GM12801 (cell line): ENCODE data around the gene KCNQ1.

Experiments used
- TF ChIP-seq, protein P1 (sequence below): IDR thresholded peaks from one replicate; pipeline ENCODE4 v1.5.1; 2011; ENCODE audit warnings: control low read depth; ENCODE audit not compliant: insufficient read length; ENCODE audit errors: extremely low read depth

The KCNQ1 gene

GRCh38 chr11:2521081-2521732, 76.4 kb downstream of the KCNQ1 start:
- TF ChIP-seq, protein P1, sequence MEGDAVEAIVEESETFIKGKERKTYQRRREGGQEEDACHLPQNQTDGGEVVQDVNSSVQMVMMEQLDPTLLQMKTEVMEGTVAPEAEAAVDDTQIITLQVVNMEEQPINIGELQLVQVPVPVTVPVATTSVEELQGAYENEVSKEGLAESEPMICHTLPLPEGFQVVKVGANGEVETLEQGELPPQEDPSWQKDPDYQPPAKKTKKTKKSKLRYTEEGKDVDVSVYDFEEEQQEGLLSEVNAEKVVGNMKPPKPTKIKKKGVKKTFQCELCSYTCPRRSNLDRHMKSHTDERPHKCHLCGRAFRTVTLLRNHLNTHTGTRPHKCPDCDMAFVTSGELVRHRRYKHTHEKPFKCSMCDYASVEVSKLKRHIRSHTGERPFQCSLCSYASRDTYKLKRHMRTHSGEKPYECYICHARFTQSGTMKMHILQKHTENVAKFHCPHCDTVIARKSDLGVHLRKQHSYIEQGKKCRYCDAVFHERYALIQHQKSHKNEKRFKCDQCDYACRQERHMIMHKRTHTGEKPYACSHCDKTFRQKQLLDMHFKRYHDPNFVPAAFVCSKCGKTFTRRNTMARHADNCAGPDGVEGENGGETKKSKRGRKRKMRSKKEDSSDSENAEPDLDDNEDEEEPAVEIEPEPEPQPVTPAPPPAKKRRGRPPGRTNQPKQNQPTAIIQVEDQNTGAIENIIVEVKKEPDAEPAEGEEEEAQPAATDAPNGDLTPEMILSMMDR, result no peak

- TF ChIP-seq, protein P1, result no peak
Observed at GRCh38 chr11:2521733-2522630, 77.2 kb downstream of the KCNQ1 start.

DNA sequence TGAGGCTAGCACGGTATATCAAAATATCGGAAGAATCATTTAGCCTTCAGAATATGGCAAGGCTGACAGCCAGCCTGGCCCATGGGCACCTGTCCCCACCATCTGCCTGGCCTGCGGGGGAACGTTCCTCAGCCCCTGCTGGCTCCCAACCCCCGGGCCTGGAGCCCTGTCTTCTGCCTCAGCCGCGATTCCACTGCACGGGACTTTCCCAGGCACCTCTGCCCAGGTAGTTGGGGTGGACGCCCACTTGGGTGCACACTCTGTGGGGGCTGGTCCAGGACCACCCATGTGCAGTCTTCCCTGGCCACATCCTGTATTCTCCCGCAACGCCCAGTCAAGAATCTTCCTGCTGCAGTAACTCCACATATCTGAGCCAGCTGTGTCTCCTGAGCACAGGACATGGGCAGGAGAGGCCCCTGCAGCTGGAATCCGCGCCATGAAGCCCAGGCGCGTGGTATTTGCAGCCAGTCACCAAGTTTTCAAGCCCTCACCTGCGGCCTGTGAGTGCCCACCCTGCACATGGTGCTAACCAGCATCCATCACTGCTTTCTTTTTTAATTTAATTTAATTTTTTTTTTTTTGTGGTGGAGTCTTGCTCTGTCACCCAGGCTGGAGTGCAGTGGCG, 77.9 kb downstream of the KCNQ1 start:
- TF ChIP-seq, protein P1, result no peak

- TF ChIP-seq, protein P1, result no peak
Observed at GRCh38 chr11:2523821-2524391, 79.1 kb downstream of the KCNQ1 start.

DNA sequence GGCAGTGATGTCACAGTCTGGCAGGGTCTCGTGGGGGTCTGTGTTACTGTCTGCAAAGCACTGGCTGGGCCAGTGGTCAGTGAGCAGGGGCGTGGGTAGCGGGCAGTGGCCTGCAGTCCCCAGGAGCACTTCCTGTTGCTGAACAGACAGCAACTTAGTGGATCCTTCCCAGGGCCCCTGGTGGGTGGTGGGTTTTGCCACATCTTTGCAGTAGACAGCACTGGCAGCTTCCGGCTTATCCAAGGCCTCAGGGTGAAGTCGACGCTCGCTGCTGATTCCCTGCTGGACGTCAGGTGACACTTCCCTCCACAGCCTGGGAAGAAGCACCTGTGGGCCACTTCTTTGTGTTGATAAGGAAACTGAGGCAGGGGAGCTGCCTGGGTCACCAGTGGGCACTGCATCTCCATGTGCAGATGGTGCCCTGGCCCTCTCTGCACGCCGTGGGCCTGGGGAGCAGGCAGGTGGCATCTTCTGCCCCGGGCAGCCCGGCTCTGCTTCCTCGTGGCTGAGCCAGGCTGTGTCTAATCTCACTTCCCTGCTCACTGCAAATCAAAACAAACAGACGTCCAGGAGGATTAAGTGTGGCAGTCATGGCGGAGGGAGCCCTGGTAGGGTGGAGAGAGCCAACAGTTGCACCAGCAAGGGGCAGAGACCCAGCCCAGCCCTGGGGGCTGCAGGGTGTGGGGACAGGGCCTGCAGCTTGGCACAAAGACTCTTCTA, 79.8 kb downstream of the KCNQ1 start:
- TF ChIP-seq, protein P1, result no peak

DNA sequence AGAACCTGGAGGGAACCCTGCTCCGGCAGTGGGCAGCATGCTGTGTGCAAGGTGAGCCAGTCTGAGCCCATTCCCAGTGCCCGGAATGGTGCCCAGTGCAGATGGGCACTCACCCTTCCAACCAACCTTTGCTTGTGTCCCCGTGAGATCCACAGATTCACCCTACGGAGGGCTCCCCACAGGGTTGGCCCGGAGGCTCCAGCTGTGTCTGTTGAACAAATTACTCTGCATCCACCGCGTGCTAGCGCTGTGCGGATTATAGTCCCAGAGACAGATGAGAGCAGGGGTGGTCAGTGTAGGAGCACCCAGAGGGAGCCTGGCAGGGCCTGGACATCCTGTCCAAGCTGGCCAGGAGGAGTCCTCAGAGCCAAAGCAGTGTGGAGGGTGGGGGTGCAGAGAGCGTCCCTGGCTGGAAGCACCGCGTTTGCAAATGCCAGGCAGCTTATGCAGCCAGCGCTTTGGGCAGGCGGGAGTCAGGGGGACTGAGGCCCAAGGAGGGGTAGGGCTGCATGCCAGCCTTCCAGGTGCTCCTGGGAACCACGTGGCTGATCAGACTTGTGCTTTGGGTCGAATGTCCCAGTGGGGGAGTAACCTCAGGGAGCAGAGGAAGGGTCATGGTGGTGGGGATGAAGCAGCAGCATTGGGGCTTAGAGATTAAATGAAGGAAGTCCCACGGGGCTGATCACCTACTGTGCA, 80.5 kb downstream of the KCNQ1 start:
- TF ChIP-seq, protein P1, result no peak
